Measurements from ENCODE around the gene USO1. TPM values are rescaled to one million over a fixed set of nuclear protein-coding genes. Genes with fewer than 3 reads are reported as not detected.

USO1 gene
- polyA plus RNA-seq, 1 donor (not counting 4 experiments of a cell fraction or from before 2014, with no cell fraction given), result 75.4 TPM

DNA sequence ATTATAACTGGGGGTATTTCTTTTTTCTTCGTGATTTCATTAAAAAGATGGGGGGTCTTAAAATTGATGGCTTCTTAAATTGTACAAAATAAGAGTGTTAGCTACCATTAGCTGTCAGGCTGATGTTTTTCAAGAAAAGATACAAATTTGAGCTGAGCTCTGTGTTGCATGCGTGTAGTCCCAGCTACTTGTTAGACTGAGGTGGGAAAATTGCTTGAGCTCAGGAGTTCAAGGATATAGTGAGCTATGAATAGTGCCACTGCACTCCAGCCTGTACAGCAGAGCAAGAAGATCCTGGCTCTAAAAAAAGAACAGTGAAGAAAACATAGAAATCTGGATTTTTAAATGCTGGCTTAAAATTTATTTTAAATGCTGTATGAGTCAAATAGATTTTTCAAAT, 13.0 kb downstream of the USO1 start:
- no peaks in the 10 kb centered on the region for H4K20me1 ChIP-seq (ENCODE audit: control insufficient read depth, extremely low read depth, insufficient read depth, low read length)
- dilution Hi-C loops (cut with MboI; ENCODE audit: extremely low pct_ligation_motif_present, low sequenced_read_pairs), result no loop called here
- no peaks in the 10 kb centered on the region for H3K4me1 ChIP-seq (ENCODE audit: control insufficient read depth, extremely low read depth, insufficient read depth, low read length)
- no peak overlapping the region for H3K9ac ChIP-seq (ENCODE audit: control insufficient read depth, extremely low read depth, insufficient read depth, low read length)
- H3K4me2 ChIP-seq (ENCODE audit: control insufficient read depth, extremely low read depth, insufficient read depth, low read depth, low read length), result no peak overlapping the region
- no peak overlapping the region for H2AFZ ChIP-seq (ENCODE audit: control insufficient read depth, low read length)
- no peak overlapping the region for H3K4me3 ChIP-seq (ENCODE audit: control insufficient read depth in 2 of 3, extremely low read depth in 1 of 3, insufficient read depth in 2 of 3, low read depth in 1 of 3, low read length in 3 of 3)
- H3K36me3 ChIP-seq (ENCODE audit: control insufficient read depth in 2 of 2, extremely low read depth in 1 of 2, insufficient read depth in 2 of 2, low read length in 2 of 2), result peaks cover 3% of the 10 kb centered on the region in 2 experiments
- peaks cover 63% of the 10 kb centered on the region for H3K79me2 ChIP-seq (ENCODE audit: control insufficient read depth, insufficient read depth, low read length)
- H3K9me3 ChIP-seq (ENCODE audit: control insufficient read depth, low read depth, low read length), result no peaks in the 10 kb centered on the region
- TF ChIP-seq, protein P1, sequence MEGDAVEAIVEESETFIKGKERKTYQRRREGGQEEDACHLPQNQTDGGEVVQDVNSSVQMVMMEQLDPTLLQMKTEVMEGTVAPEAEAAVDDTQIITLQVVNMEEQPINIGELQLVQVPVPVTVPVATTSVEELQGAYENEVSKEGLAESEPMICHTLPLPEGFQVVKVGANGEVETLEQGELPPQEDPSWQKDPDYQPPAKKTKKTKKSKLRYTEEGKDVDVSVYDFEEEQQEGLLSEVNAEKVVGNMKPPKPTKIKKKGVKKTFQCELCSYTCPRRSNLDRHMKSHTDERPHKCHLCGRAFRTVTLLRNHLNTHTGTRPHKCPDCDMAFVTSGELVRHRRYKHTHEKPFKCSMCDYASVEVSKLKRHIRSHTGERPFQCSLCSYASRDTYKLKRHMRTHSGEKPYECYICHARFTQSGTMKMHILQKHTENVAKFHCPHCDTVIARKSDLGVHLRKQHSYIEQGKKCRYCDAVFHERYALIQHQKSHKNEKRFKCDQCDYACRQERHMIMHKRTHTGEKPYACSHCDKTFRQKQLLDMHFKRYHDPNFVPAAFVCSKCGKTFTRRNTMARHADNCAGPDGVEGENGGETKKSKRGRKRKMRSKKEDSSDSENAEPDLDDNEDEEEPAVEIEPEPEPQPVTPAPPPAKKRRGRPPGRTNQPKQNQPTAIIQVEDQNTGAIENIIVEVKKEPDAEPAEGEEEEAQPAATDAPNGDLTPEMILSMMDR (optimal IDR thresholded peaks at IDR 0.05 in 1 of 3, IDR thresholded peaks at IDR 0.05 in 1 of 3, conservative IDR thresholded peaks at IDR 0.05 in 1 of 3; ENCODE audit: extremely low read depth in 1 of 3, insufficient read depth in 2 of 3, low read length in 3 of 3), result no peak
- TF ChIP-seq EZH2 (IDR thresholded peaks at IDR 0.05; ENCODE audit: low read length), result no peak
- H3K27ac ChIP-seq (ENCODE audit: control insufficient read depth, insufficient read depth, low read length), result no peak overlapping the region
- FAIRE-seq (no peak), DNase-seq (ENCODE audit: low read depth, low spot score) (no peak)
- H3K9me1 ChIP-seq (ENCODE audit: control insufficient read depth, extremely low read depth, insufficient read depth, low read length), result no peaks in the 10 kb centered on the region
- H3K27me3 ChIP-seq (ENCODE audit: control insufficient read depth, extremely low read depth, insufficient read depth, low read length), result no peaks in the 10 kb centered on the region

DNA sequence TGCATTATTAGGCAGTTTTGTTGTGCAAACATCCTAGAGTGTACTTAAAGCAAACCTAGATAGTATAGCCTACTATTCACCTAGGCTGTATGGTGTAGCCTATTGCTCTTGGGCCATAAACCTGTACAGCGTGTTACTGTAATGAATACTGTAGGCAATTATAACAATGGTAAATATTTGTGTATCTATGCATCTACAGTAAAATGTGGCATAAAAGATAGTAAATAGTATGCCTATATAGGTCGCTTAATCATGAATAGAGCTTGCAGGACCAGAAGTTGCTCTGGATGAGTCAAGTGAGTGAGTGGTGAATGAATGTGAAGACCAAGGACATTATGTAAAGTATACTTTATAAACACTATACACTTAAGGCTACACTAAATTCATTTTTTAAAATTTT, 16.6 kb downstream of the USO1 start:
- Histone ChIP-seq H3K9ac (ENCODE audit: control insufficient read depth, extremely low read depth, insufficient read depth, low read length) (no peak overlapping the region), H3K79me2 (ENCODE audit: control insufficient read depth, insufficient read depth, low read length) (peaks cover 56% of the 10 kb centered on the region), H3K27ac (ENCODE audit: control insufficient read depth, insufficient read depth, low read length) (no peak overlapping the region), H3K9me3 (ENCODE audit: control insufficient read depth, low read depth, low read length) (no peaks in the 10 kb centered on the region), H3K9me1 (ENCODE audit: control insufficient read depth, extremely low read depth, insufficient read depth, low read length) (peaks cover 2% of the 10 kb centered on the region), H3K4me2 (ENCODE audit: control insufficient read depth, extremely low read depth, insufficient read depth, low read depth, low read length) (no peak overlapping the region), H3K4me1 (ENCODE audit: control insufficient read depth, extremely low read depth, insufficient read depth, low read length) (peaks cover 5% of the 10 kb centered on the region), H3K27me3 (ENCODE audit: control insufficient read depth, extremely low read depth, insufficient read depth, low read length) (no peaks in the 10 kb centered on the region), H3K36me3 (ENCODE audit: control insufficient read depth in 2 of 2, extremely low read depth in 1 of 2, insufficient read depth in 2 of 2, low read length in 2 of 2) (peaks cover 3% of the 10 kb centered on the region in 2 experiments), H4K20me1 (ENCODE audit: control insufficient read depth, extremely low read depth, insufficient read depth, low read length) (peaks cover 3% of the 10 kb centered on the region), H3K4me3 (ENCODE audit: control insufficient read depth in 2 of 3, extremely low read depth in 1 of 3, insufficient read depth in 2 of 3, low read depth in 1 of 3, low read length in 3 of 3) (no peak overlapping the region), H2AFZ (ENCODE audit: control insufficient read depth, low read length) (no peak overlapping the region)
- FAIRE-seq (no peak), DNase-seq (ENCODE audit: low read depth, low spot score) (no peak)
- dilution Hi-C loops (cut with MboI; ENCODE audit: extremely low pct_ligation_motif_present, low sequenced_read_pairs), result no loop called here
- TF ChIP-seq, protein P1 (optimal IDR thresholded peaks at IDR 0.05 in 1 of 3, IDR thresholded peaks at IDR 0.05 in 1 of 3, conservative IDR thresholded peaks at IDR 0.05 in 1 of 3; ENCODE audit: extremely low read depth in 1 of 3, insufficient read depth in 2 of 3, low read length in 3 of 3), result no peak
- TF ChIP-seq EZH2 (IDR thresholded peaks at IDR 0.05; ENCODE audit: low read length), result no peak
